ENCODE results near the gene TSPAN9. TPM values are rescaled to one million over a fixed set of nuclear protein-coding genes. Genes with fewer than 3 reads are reported as not detected.

The TSPAN9 gene
- total RNA-seq, 1 donor from 2014 or later = 31.7 TPM

DNA sequence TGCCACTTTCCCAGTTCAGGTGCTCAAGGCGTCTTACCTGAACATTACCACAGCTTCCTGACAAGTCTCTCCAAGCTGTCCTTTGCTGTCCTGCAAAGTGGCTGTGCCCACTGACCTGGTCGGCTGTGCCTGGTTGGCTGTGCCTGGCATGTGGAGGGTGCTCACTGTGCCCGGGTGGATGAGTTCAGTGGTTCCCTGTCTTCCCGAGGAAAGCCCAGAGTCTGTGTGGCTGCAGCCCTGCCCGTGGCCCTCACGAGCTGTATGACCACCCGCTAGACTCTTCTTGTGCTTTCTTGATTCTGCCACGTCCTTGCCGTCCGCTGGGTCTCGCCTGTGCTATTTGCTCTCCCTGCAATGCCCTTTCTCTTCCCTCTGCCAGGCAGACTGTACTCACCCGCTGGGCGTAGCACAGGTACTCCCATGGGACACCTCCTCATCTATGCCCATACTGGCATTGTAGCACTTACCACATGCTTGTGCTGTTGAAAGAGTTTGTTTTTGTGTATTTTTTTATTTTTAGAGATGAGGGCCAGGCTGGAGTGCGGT lies 95.9 kb downstream of the TSPAN9 start:
- H3K27ac Mint-ChIP-seq = no peak overlapping the region

DNA sequence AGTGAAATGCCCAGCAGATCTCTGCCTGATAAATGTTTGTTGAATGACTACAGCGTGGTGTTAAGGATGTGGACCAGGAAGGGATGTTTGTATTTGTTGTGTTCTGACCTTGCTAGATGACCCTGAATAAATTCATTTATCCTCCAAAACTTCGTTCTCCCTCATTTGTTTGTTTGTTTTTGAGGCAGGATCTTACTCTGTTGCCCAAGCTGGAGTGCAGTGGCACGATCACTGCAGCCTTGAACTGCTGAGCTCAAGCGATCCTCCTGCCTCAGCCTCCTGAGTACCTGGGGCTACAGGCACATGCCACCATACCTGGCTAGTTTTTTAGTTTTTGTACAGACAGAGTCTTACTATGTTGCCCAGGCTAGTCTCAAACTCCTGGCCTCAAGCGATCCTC lies 96.7 kb downstream of the TSPAN9 start:
- TF ChIP-seq, protein P1, sequence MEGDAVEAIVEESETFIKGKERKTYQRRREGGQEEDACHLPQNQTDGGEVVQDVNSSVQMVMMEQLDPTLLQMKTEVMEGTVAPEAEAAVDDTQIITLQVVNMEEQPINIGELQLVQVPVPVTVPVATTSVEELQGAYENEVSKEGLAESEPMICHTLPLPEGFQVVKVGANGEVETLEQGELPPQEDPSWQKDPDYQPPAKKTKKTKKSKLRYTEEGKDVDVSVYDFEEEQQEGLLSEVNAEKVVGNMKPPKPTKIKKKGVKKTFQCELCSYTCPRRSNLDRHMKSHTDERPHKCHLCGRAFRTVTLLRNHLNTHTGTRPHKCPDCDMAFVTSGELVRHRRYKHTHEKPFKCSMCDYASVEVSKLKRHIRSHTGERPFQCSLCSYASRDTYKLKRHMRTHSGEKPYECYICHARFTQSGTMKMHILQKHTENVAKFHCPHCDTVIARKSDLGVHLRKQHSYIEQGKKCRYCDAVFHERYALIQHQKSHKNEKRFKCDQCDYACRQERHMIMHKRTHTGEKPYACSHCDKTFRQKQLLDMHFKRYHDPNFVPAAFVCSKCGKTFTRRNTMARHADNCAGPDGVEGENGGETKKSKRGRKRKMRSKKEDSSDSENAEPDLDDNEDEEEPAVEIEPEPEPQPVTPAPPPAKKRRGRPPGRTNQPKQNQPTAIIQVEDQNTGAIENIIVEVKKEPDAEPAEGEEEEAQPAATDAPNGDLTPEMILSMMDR (conservative IDR thresholded peaks at IDR 0.05) = no peak
- Mint-ChIP-seq H3K27ac (no peak overlapping the region), H3K4me3 (no peak overlapping the region), H3K36me3 (peaks cover 8% of the 10 kb centered on the region), H3K27me3 (peaks cover 34% of the 10 kb centered on the region), H3K9me3 (no peaks in the 10 kb centered on the region), H3K4me1 (ENCODE audit: unreplicated experiment) (peaks cover 21% of the 10 kb centered on the region)
- no peak for DNase-seq (ENCODE audit: extremely low spot score, unreplicated experiment)

More for the DNA sequence above, 95.9 kb downstream of the TSPAN9 start:
- Mint-ChIP-seq H3K36me3 (peaks cover 8% of the 10 kb centered on the region), H3K4me1 (ENCODE audit: unreplicated experiment) (peaks cover 24% of the 10 kb centered on the region), H3K4me3 (no peak overlapping the region), H3K9me3 (no peaks in the 10 kb centered on the region), H3K27me3 (peaks cover 38% of the 10 kb centered on the region)
- no peak for DNase-seq (ENCODE audit: extremely low spot score, unreplicated experiment)
- TF ChIP-seq, protein P1 (conservative IDR thresholded peaks at IDR 0.05) = no peak

DNA sequence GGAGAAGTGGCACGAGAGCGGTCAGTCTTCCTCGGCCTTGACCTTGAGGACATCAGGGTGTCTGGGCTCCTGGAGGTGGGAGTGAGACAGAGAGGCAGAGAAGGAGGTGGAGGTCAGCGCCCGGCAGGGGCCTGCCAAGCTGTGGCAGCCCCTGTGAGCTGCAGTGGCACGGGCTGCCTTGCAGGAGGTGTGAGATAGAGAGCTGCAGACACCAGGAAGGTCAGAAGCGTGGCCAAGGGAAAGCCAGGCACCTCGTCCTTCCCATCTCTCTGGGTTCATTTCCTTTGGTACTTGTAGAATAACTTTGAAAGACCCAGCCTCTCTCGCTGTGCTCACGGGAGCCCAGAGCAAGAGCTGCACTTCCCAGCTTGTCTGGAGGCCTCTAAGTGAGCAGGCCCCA lies 98.1 kb downstream of the TSPAN9 start:
- peaks cover 25% of the 10 kb centered on the region for H3K27me3 Mint-ChIP-seq
- no peak overlapping the region for H3K27ac Mint-ChIP-seq
- H3K36me3 Mint-ChIP-seq = peaks cover 5% of the 10 kb centered on the region
- H3K4me3 Mint-ChIP-seq = no peak overlapping the region
- no peaks in the 10 kb centered on the region for H3K9me3 Mint-ChIP-seq
- peaks cover 15% of the 10 kb centered on the region for H3K4me1 Mint-ChIP-seq (ENCODE audit: unreplicated experiment)
- no peak for DNase-seq (ENCODE audit: extremely low spot score, unreplicated experiment)
- TF ChIP-seq, protein P1 (conservative IDR thresholded peaks at IDR 0.05) = no peak

DNA sequence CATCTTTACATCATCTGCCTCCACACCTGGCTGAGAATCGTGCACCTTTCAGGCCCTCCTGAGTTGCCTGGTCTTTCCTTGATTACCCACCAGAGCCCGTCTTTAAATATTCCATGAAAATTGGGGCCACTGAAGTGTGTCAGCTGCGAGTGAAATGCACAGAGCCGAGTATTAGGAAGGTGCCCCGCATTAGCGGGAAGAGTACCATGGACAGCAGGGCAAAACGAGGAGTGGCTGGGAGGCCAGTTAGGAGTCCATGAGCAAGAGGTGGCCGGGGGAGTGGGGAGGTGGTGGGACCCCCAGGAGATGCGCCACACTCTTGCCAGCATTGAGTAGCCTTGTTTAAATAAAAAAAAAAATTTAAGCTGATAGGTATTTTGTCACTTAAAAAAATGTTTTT lies 99.6 kb downstream of the TSPAN9 start:
- Mint-ChIP-seq H3K4me3 (no peak overlapping the region), H3K9me3 (no peaks in the 10 kb centered on the region), H3K27ac (no peak overlapping the region), H3K4me1 (ENCODE audit: unreplicated experiment) (peaks cover 10% of the 10 kb centered on the region), H3K27me3 (peaks cover 13% of the 10 kb centered on the region), H3K36me3 (no peaks in the 10 kb centered on the region)
- TF ChIP-seq, protein P1 (conservative IDR thresholded peaks at IDR 0.05) = no peak
- DNase-seq (ENCODE audit: extremely low spot score, unreplicated experiment) = no peak

DNA sequence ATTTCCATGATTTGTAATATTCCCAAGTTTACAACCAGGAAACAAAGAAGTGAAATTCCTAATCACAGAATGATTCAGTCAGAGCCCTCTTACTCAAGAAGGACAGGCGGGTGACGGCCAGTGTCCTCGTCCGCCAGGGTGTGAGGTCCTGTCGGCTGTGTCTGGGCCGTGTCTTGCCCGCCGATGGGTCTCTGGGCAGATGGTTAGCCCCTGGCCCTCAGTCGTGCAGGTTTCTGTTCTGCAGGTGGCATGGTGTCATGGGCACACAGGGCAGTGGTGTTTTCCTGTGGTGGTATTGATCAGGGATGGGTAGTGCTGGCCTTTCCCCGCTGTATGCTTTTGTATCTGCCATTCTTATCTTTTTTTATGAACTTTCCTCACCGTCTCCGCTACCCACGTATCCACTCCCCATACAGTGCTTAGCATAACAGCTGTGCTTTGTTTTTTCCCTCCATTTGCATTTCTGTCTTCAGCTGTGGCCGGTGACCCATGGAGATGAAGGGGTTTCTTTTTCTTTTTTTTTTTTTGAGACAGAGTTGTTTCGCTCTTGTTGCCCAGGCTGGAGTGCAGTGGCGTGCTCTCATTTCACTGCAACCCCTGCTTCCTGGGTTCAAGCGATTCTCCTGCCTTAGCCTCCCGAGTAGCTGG lies 100.7 kb downstream of the TSPAN9 start:
- no peaks in the 10 kb centered on the region for H3K9me3 Mint-ChIP-seq
- H3K36me3 Mint-ChIP-seq = no peaks in the 10 kb centered on the region
- H3K4me1 Mint-ChIP-seq (ENCODE audit: unreplicated experiment) = peaks cover 5% of the 10 kb centered on the region
- TF ChIP-seq, protein P1 (conservative IDR thresholded peaks at IDR 0.05) = no peak
- H3K27me3 Mint-ChIP-seq = peaks cover 18% of the 10 kb centered on the region
- H3K27ac Mint-ChIP-seq = no peak overlapping the region
- no peak overlapping the region for H3K4me3 Mint-ChIP-seq
- DNase-seq (ENCODE audit: extremely low spot score, unreplicated experiment) = no peak

Data from type B pancreatic cell (in vitro differentiated cells).